Esophagus muscularis mucosa (tissue), 4 donors: ENCODE data around the gene MTHFS. TPM values are rescaled to one million over a fixed set of nuclear protein-coding genes. Genes with fewer than 3 reads are reported as not detected.

Source experiments
- DNase-seq: peaks from one replicate; pipeline ENCODE4 v3.0.0-alpha.2; 2017; ENCODE audit errors: extremely low spot score
- H3K27ac ChIP-seq, 4 donors: fragments of 200-600 bp; sonication (generic); replicated peaks in 1 of 4; 1 replicate in 3 of 4; 2 replicates in 1 of 4; pipeline ENCODE4 v1.5.1; 2016 to 2019; ENCODE audit warnings: mild to moderate bottlenecking in 1 of 4
- H3K27me3 ChIP-seq, 4 donors: fragments of 200-600 bp; sonication (generic); one replicate each; pipeline versions ENCODE4 v1.5.1 to v1.6.0; 2016 to 2019
- H3K36me3 ChIP-seq, 4 donors: fragments of 200-600 bp; sonication (generic); one replicate each; pipeline ENCODE4 v1.5.1; 2016 to 2019
- H3K4me1 ChIP-seq, 4 donors: fragments of 200-600 bp; sonication (generic); one replicate each; pipeline ENCODE4 v1.5.1; 2016 to 2019
- H3K4me3 ChIP-seq, 4 donors: fragments of 200-600 bp; sonication (generic); 1 replicate in 2 of 4; 2 replicates in 2 of 4; pipeline ENCODE4 v1.5.1; 2016 to 2019; ENCODE audit warnings: mild to moderate bottlenecking in 4 of 4, moderate library complexity in 1 of 4
- H3K9me3 ChIP-seq, 4 donors: fragments of 200-600 bp; sonication (generic); 1 replicate in 3 of 4; 2 replicates in 1 of 4; pipeline ENCODE4 v1.5.1; 2016 to 2019
- EP300 ChIP-seq: sonication (generic); formaldehyde crosslinking; IDR thresholded peaks from one replicate; pipeline ENCODE4 v1.6.1; 2017; ENCODE audit warnings: antibody characterized with exemption
- POLR2A ChIP-seq: fragments of 450-650 bp; IDR thresholded peaks from one replicate; pipeline ENCODE4 v1.6.1; 2017; ENCODE audit warnings: antibody characterized with exemption, moderate library complexity, mild to moderate bottlenecking, low read depth
- POLR2AphosphoS5 ChIP-seq, 2 donors: sonication (generic); formaldehyde crosslinking; IDR thresholded peaks; one replicate each; pipeline ENCODE4 v1.6.1; 2017; ENCODE audit warnings: antibody characterized with exemption in 2 of 2
- WGBS: methylation state at CpG from one replicate; pipeline ENCODE4 v1.1.5; 2018; 5-methylcytosine and 5-hydroxymethylcytosine counted together
- intact Hi-C: fragments of 100-400 bp; cut with DNase I; formaldehyde crosslinking; loops from one replicate; pipeline ENCODE4 v1.15.1; 2023
- total RNA-seq, 4 donors: library from RNA; depleted of rRNA; stranded (reverse); fragments of >200 nt; gene quantifications; one replicate each; pipeline versions ENCODE4 v1.1.0 to v1.2.1, GENCODE V29; 2016
- TF ChIP-seq, protein P1 (sequence below), 3 experiments: fragments of 200-600 bp in 2 of 3; fragments of 450-650 bp in 1 of 3; sonication (generic) in 2 of 3; IDR thresholded peaks; one replicate each; pipeline ENCODE4 v1.5.1; 2017 to 2019; ENCODE audit warnings: antibody characterized with exemption in 3 of 3, mild to moderate bottlenecking in 2 of 3, moderate library complexity in 1 of 3

The MTHFS gene
- total RNA-seq, 4 donors from 2014 or later: 8.8 to 21.2 (median 13.1) TPM

DNA sequence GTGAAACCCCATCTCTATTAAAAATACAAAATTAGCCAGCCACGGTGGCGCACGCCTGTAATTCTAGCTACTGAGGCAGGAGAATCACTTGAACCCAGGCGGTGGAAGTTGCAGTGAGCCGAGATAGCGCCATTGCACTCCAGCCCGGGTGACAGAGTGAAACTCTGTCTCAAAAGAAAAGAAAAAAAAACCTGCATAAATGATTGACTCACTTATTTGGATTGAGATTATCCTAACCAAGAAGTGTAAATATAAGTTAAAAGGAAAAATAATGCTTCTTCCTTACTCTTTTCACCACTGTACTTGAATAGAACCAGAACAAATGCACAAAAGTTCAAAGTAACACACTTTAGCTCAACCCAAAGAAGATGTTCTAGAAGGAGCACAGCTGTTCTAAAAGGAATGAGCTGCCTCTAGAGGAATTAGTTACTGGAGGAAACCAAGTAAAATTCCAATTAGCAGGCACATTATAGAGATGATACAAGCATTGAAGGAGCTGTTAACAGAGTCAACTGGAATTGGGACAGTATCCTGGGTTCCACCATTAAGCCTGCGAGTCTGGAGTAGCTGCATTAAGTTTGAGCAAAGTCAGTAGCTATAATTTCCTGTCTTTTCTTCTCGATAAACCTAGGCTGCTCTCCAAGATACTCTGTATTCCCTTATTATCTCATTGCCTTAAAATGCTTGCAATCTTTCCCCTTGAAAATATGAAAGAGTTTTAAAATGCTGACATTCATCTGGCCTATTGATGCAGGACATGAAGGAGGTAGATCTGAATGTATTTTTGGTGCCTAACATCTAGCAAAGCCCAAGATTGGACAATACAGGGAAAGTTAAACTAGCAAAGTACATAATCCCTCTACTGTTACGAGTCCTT is 9.5 kb downstream of the MTHFS start:
- intact Hi-C loops: no loop called here

DNA sequence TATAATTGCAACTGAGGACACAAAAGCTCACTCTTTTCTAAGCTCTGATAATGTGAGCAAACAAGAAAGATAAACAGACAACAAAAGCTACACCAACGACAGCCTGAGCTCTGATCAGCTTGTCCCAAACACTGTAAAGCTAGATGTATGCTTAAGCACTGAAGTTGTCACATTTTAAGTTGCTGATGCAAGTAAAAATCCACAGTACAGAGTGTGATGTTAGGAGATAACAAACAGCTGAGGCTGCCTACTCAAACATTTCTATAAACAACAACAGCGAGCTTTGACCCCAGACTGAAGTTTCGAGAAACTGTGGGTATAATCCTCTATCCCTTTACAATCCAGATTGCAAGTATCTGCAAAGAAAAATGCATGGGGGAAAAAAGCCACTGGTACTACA is 10.7 kb downstream of the MTHFS start:
- TF ChIP-seq POLR2AphosphoS5 (IDR thresholded peaks at IDR 0.05) (no peak), EP300 (no peak), POLR2A (no peak)
- TF ChIP-seq, protein P1, sequence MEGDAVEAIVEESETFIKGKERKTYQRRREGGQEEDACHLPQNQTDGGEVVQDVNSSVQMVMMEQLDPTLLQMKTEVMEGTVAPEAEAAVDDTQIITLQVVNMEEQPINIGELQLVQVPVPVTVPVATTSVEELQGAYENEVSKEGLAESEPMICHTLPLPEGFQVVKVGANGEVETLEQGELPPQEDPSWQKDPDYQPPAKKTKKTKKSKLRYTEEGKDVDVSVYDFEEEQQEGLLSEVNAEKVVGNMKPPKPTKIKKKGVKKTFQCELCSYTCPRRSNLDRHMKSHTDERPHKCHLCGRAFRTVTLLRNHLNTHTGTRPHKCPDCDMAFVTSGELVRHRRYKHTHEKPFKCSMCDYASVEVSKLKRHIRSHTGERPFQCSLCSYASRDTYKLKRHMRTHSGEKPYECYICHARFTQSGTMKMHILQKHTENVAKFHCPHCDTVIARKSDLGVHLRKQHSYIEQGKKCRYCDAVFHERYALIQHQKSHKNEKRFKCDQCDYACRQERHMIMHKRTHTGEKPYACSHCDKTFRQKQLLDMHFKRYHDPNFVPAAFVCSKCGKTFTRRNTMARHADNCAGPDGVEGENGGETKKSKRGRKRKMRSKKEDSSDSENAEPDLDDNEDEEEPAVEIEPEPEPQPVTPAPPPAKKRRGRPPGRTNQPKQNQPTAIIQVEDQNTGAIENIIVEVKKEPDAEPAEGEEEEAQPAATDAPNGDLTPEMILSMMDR (IDR thresholded peaks at IDR 0.05): no peak
- peaks cover 0 to 62% (median 22%) of the 10 kb centered on the region in 4 donors for H3K36me3 ChIP-seq
- H3K27ac ChIP-seq: no peak overlapping the region
- H3K9me3 ChIP-seq: no peaks in the 10 kb centered on the region
- intact Hi-C loops: no loop called here
- no peak for DNase-seq
- H3K27me3 ChIP-seq: no peaks in the 10 kb centered on the region
- WGBS: 96% methylated on average over 3 of the region's 3 CpGs
- no peaks in the 10 kb centered on the region for H3K4me1 ChIP-seq
- no peak overlapping the region for H3K4me3 ChIP-seq

More for the DNA sequence above, 9.5 kb downstream of the MTHFS start:
- no peaks in the 10 kb centered on the region for H3K9me3 ChIP-seq
- no peaks in the 10 kb centered on the region for H3K4me1 ChIP-seq
- no peaks in the 10 kb centered on the region for H3K27me3 ChIP-seq
- TF ChIP-seq, protein P1 (IDR thresholded peaks at IDR 0.05): no peak
- TF ChIP-seq POLR2AphosphoS5 (IDR thresholded peaks at IDR 0.05) (no peak), POLR2A (no peak), EP300 (no peak)
- DNase-seq: no peak
- H3K27ac ChIP-seq: no peak overlapping the region
- whole genome bisulfite sequencing: 78% methylated on average over 10 of the region's 10 CpGs
- H3K36me3 ChIP-seq: peaks cover 0 to 52% (median 21%) of the 10 kb centered on the region in 4 donors
- no peak overlapping the region for H3K4me3 ChIP-seq

DNA sequence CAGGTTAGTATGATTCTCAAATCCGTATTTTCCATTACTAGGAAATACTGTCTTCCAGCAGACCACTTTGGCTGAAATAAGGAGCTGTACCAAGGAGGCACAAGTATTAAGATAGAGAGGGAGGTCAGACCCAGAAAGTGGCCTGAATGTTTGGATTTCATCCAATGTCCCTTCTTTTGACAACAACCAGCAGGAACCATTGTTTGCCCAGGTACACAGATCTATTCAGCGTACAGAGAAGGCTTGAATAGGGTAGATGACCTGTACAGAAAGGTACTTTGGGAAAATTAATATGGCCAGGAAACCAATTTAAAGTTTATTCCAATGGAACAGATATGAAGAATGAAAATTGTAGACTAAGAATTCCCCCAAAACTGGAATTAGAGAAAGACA is 12.6 kb downstream of the MTHFS start:
- no peaks in the 10 kb centered on the region for H3K4me1 ChIP-seq

DNA sequence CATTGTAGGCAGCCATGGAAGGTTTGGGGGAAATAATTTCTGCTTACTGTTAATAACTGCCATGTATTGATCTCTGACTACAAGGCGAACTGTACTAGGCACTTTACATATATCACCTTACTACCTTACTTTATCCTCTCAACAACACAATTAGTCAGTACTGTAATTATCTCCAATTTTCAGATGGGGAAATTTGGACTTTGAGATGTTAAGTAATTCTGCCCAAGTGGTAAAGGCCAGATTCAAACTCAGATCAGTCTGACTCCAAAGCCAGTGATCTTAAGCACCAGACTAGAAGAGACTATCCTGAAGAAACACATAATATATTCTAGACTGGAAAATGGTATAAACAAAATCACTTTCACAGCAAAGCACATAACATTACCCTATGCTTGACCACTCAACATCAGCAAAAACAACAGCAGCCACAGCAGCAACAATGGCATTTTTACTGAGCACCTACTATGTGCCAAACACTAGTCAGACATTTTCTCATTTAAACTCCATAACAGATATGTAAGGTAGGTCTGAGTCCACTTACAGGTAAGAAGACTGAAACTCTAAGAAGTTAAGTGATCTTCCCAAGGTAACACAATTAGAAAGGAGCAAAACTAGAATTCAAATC is 13.1 kb downstream of the MTHFS start:
- peaks cover 0 to 65% (median 20%) of the 10 kb centered on the region in 4 donors for H3K36me3 ChIP-seq
- WGBS: 96% methylated on average over 1 of the region's 1 CpG
- no peak overlapping the region for H3K4me3 ChIP-seq
- no peak for TF ChIP-seq POLR2A
- TF ChIP-seq, protein P1 (IDR thresholded peaks at IDR 0.05): no peak
- no peak for TF ChIP-seq POLR2AphosphoS5 (IDR thresholded peaks at IDR 0.05)
- TF ChIP-seq EP300: no peak
- H3K4me1 ChIP-seq: no peaks in the 10 kb centered on the region
- H3K27me3 ChIP-seq: no peaks in the 10 kb centered on the region
- intact Hi-C loops: no loop called here
- no peak overlapping the region for H3K27ac ChIP-seq
- H3K9me3 ChIP-seq: peaks cover 0 to 4% (median 2%) of the 10 kb centered on the region in 4 donors
- no peak for DNase-seq

More for the DNA sequence above, 12.6 kb downstream of the MTHFS start:
- 100% methylated on average over 2 of the region's 2 CpGs for WGBS
- Histone ChIP-seq H3K27me3 (no peaks in the 10 kb centered on the region), H3K27ac (no peak overlapping the region), H3K9me3 (no peaks in the 10 kb centered on the region), H3K4me3 (no peak overlapping the region), H3K36me3 (peaks cover 0 to 69% (median 24%) of the 10 kb centered on the region in 4 donors)
- TF ChIP-seq, protein P1 (IDR thresholded peaks at IDR 0.05): no peak
- TF ChIP-seq EP300 (no peak), POLR2A (no peak), POLR2AphosphoS5 (IDR thresholded peaks at IDR 0.05) (no peak)
- DNase-seq: no peak
- intact Hi-C loops: no loop called here
